Right cardiac atrium (tissue), 5 donors: ENCODE measurements around the gene ABHD11. TPM values are rescaled to one million over a fixed set of nuclear protein-coding genes. Genes with fewer than 3 reads are reported as not detected.

Experiments used
- ATAC-seq, 2 donors: fragments of 200-7000 bp; cut with Tn5 transposase; one replicate each; pipeline versions ENCODE4 v1.8.0 to v1.9.1; 2020; ENCODE audit warnings: moderate library complexity in 2 of 2, mild to moderate bottlenecking in 1 of 2
- DNase-seq, 3 donors: peaks; one replicate each; pipeline ENCODE4 v3.0.0-alpha.2; 2020
- H3K27ac ChIP-seq: one replicate; pipeline ENCODE4 v1.5.1; 2013; ENCODE audit warnings: mild to moderate bottlenecking, low read length, control low read depth, moderate library complexity
- H3K27me3 ChIP-seq: one replicate; pipeline ENCODE4 v1.6.1; 2013; ENCODE audit not compliant: control insufficient read depth, insufficient read depth
- H3K4me1 ChIP-seq: one replicate; pipeline ENCODE4 v1.6.1; 2013; ENCODE audit warnings: low read length; ENCODE audit not compliant: control insufficient read depth, insufficient read depth
- H3K4me3 ChIP-seq: one replicate; pipeline ENCODE4 v1.5.1; 2013; ENCODE audit warnings: low read length, control low read depth
- H3K9me3 ChIP-seq: one replicate; pipeline ENCODE4 v1.6.1; 2013; ENCODE audit warnings: low read length; ENCODE audit not compliant: control insufficient read depth
- WGBS: extraction: QIAGEN DNeasy Blood & Tissue Kit; methylation state at CpG from one replicate; pipeline ENCODE4 v1.1.7; 2013; 5-methylcytosine and 5-hydroxymethylcytosine counted together
- intact Hi-C, 4 donors: fragments of 100-400 bp; cut with DNase I; formaldehyde crosslinking; loops; one replicate each; pipeline versions ENCODE4 v1.11.0 to v1.14.0; 2022 to 2023
- polyA plus RNA-seq: library from polyadenylated mRNA; stranded (reverse); fragments of 200-250 nt; gene quantifications from one replicate; pipeline ENCODE4 v1.2.3, GENCODE V29; 2013
- total RNA-seq, 4 donors: library from RNA; stranded (reverse); fragmentation: NEBNext Ultra II Directional; extraction: Animal tissue kit (Norgen Biotek cat#: 25700); gene quantifications; one replicate each; pipeline ENCODE4 v1.2.1, GENCODE V29; 2021
- donor health status: healthy with polysubstance abuse.
- donor health status: DM: no; HTN: yes; CAD: no.
- donor health status: DM: no; HTN: no; CAD: no.
- donor health status: DM: no; HTN: yes; CAD: no; lungs with severe emphysema.
- donor health status: DM: yes; HTN: yes; CAD: no.

Gene ABHD11
- total and polyA plus RNA-seq, 5 donors = 21.1 to 31.2 (median 25.1) TPM

- intact Hi-C loops = no loop called here
- no peak overlapping the region for H3K4me3 ChIP-seq
- ATAC-seq (no peak), DNase-seq (peak in 1 of 3 donors; percentile 47)
- 93% methylated on average over 10 of the region's 10 CpGs for WGBS
- H3K27me3 ChIP-seq = no peaks in the 10 kb centered on the region
- H3K4me1 ChIP-seq = no peaks in the 10 kb centered on the region
- H3K9me3 ChIP-seq = no peaks in the 10 kb centered on the region
- H3K27ac ChIP-seq = no peak overlapping the region
These were observed 33.1 kb downstream of the ABHD11 start for GRCh38 chr7:73705551-73705920.

GRCh38 chr7:73704640-73705550, 33.7 kb downstream of the ABHD11 start:
- 80% methylated on average over 23 of the region's 23 CpGs for WGBS
- Histone ChIP-seq H3K9me3 (no peaks in the 10 kb centered on the region), H3K27ac (no peak overlapping the region), H3K4me3 (no peak overlapping the region), H3K27me3 (no peaks in the 10 kb centered on the region), H3K4me1 (no peaks in the 10 kb centered on the region)
- peak in 2 of 3 donors; percentile 38 to 53 for DNase-seq
- ATAC-seq = peak in 1 of 2 donors; percentile 5
- intact Hi-C loops = no loop called here

GRCh38 chr7:73703757-73704639, 34.6 kb downstream of the ABHD11 start:
- 29% methylated on average over 45 of the region's 45 CpGs for WGBS
- Histone ChIP-seq H3K9me3 (no peaks in the 10 kb centered on the region), H3K4me3 (no peak overlapping the region), H3K4me1 (no peaks in the 10 kb centered on the region), H3K27ac (no peak overlapping the region), H3K27me3 (no peaks in the 10 kb centered on the region)
- intact Hi-C loops = no loop called here
- peak; percentile 70 to 72 for ATAC-seq
- peak; percentile 57 to 85 (median 84) for DNase-seq

DNA sequence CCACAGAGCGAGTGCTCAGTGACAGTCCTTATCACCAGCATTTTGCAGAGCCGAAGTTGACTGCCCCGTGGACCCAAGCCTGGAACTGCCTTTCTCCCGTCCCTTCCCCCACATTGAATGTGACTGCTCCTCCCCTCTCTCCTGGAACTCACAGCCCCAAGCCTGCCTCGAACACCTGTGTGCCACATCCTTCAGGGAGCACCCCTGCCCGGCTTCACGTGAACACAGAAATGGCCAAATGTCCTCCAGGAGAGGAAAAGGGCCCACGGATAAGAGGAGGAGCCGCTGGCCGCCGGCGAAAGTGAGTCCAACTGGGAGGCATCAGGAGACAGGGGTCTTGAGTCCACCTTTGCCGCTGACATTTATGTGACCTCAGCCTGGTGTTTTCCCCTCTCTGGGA, 35.4 kb downstream of the ABHD11 start:
- 75% methylated on average over 13 of the region's 13 CpGs for WGBS

GRCh38 chr7:73702665-73703064, 35.9 kb downstream of the ABHD11 start:
- no peak overlapping the region for H3K4me3 ChIP-seq
- H3K27me3 ChIP-seq = no peaks in the 10 kb centered on the region
- intact Hi-C loops = no loop called here
- 92% methylated on average over 18 of the region's 18 CpGs for WGBS
- ATAC-seq (no peak), DNase-seq (peak in 1 of 3 donors; percentile 54)
- H3K4me1 ChIP-seq = no peaks in the 10 kb centered on the region
- no peaks in the 10 kb centered on the region for H3K9me3 ChIP-seq
- no peak overlapping the region for H3K27ac ChIP-seq

More for the DNA sequence above, 35.4 kb downstream of the ABHD11 start:
- intact Hi-C loops = no loop called here
- DNase-seq (peak in 1 of 3 donors; percentile 44), ATAC-seq (no peak)
- H3K9me3 ChIP-seq = no peaks in the 10 kb centered on the region
- no peaks in the 10 kb centered on the region for H3K27me3 ChIP-seq
- H3K27ac ChIP-seq = no peak overlapping the region
- no peak overlapping the region for H3K4me3 ChIP-seq
- no peaks in the 10 kb centered on the region for H3K4me1 ChIP-seq

- Histone ChIP-seq H3K27me3 (no peaks in the 10 kb centered on the region), H3K4me1 (no peaks in the 10 kb centered on the region), H3K4me3 (no peak overlapping the region), H3K27ac (no peak overlapping the region), H3K9me3 (no peaks in the 10 kb centered on the region)
- intact Hi-C loops = no loop called here
- no peak for ATAC-seq
- no peak for DNase-seq
- WGBS = 86% methylated on average over 8 of the region's 8 CpGs
These were observed 36.4 kb downstream of the ABHD11 start for GRCh38 chr7:73702226-73702625.

- DNase-seq (peak in 2 of 3 donors; percentile 71 to 77), ATAC-seq (peak in 1 of 2 donors; percentile 27)
- Histone ChIP-seq H3K27me3 (no peaks in the 10 kb centered on the region), H3K4me3 (no peak overlapping the region), H3K4me1 (no peaks in the 10 kb centered on the region), H3K9me3 (no peaks in the 10 kb centered on the region), H3K27ac (no peak overlapping the region)
- intact Hi-C loops = no loop called here
- WGBS = 64% methylated on average over 13 of the region's 13 CpGs
These were observed 37.1 kb downstream of the ABHD11 start for GRCh38 chr7:73701357-73701995.

DNA sequence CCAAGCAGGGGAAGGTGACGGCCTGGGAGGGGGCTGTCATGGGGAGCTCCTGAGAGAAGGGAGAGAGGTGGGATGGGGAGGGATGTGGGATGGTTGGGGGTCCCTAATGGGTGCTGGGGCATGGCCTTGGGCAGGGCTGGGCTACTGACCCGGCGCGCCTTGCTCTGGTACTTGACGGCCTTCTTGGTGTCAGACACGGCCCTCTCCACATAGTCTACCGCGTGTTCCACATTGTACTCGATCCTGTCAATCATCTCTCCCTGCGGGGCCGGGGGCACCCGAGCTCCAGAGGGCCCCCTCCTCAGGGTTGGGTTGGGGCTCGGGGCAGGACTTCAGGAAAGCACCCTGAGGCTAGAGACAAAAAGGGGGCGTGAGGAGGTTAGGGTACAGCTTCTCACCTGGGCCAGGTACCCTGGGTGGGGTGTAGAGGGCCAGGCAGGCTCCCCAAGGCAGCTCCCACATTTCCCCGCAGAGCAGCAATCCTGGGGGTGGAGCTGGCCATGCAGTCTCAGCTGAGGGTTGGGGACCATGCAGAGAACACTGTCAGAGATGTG, 37.9 kb downstream of the ABHD11 start:
- intact Hi-C loops = no loop called here
- ATAC-seq (no peak), DNase-seq (no peak)
- no peaks in the 10 kb centered on the region for H3K4me1 ChIP-seq
- H3K9me3 ChIP-seq = no peaks in the 10 kb centered on the region
- 86% methylated on average over 15 of the region's 15 CpGs for WGBS
- no peak overlapping the region for H3K4me3 ChIP-seq
- no peak overlapping the region for H3K27ac ChIP-seq
- H3K27me3 ChIP-seq = no peaks in the 10 kb centered on the region

GRCh38 chr7:73700069-73700423, 38.6 kb downstream of the ABHD11 start:
- WGBS = 86% methylated on average over 14 of the region's 14 CpGs
- Histone ChIP-seq H3K27ac (no peak overlapping the region), H3K27me3 (no peaks in the 10 kb centered on the region), H3K4me3 (no peak overlapping the region), H3K4me1 (no peaks in the 10 kb centered on the region), H3K9me3 (no peaks in the 10 kb centered on the region)
- ATAC-seq (no peak), DNase-seq (no peak)
- intact Hi-C loops = no loop called here

DNA sequence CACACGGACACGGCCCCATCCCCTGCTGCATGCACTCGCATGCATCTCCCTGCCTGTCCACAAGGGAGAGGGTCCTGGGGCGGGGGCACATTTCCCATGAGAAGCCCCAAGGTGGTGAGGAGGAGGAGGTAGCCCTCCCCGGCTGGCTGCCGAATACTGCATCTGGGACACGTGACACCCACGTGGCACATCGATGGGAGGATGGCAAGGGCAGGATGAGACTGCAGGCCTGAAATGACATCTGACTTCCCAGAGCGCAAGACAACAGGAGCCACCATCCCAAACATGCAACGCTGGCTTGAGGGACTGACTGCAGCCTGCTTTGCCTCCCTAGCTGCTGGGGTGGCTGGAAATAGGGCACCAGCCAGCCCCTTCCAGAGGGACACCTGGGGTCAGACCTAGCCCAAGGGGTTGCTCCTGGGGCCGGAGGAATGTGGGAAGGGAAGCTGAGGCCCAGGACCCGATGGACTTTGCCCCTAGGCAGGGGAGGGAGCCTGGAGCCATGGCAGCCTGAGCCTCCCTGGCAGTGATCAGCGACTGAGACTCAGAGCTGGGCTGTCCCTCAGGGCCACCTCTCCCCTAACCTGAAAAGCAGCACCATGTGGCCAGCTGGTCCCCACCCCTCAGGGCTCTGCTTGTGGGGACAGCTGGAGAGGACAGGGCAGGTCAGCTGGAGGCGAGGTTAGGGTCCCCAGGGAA, 39.1 kb downstream of the ABHD11 start:
- H3K4me1 ChIP-seq = no peaks in the 10 kb centered on the region
- no peak overlapping the region for H3K27ac ChIP-seq
- intact Hi-C loops = no loop called here
- ATAC-seq (no peak), DNase-seq (no peak)
- H3K27me3 ChIP-seq = no peaks in the 10 kb centered on the region
- WGBS = 82% methylated on average over 15 of the region's 15 CpGs
- H3K9me3 ChIP-seq = no peaks in the 10 kb centered on the region
- no peak overlapping the region for H3K4me3 ChIP-seq
